ENCODE measurements around the gene AP5Z1. TPM values are rescaled to one million over a fixed set of nuclear protein-coding genes. Genes with fewer than 3 reads are reported as not detected.

The AP5Z1 gene
- total RNA-seq, 1 donor, result 40.2 TPM

DNA sequence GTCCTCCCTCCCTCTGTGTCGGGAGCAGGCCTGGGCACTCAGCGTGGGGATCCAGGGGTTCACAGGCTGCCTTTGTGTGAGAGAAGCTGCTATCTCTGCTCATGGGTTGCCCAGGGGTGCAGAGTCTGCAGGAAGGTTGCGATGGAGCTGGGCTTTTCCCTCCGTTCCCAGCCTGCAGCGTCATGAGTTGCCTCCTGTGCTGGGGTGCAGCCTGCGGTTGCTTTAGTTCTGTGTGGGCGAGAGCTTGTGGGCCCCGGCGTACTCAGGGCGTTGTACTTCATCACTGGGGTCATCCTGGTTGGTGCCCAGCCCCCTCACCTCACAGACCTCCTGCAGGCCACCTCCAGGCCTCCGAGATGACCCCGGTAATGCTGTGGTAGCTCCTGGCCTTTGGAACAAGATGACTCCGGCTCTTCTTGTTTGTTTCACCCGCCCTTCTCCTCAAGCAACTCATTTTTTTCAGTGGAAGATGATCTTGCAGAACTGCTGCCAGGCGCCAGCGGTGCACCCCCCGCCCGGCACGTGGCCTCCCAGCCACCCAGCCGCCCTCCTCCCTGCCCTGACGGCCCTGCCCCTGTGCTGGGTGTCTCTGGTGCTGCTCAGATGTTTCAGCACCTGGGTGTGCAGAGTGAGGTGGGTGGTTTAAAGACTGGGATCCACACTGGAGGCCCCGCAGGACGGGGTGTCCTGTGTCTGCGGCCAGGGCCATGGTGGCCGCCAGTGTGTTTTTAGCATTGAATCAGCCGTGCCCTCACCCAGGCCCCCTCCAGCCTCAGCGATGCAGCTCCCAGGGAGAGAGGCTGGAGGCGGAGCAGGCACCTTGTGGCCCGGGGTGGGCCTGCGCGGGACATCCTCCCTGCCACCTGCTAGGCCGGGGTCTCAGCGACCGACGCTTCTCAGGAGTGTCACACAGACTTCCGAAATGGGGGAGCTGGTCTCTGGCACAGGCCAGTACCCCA lies 7.2 kb downstream of the AP5Z1 start:
- no peak for DNase-seq (ENCODE audit: low read depth)
- H3K4me3 ChIP-seq (ENCODE audit: low read depth, low read length), result no peak overlapping the region
- TF ChIP-seq, protein P1, sequence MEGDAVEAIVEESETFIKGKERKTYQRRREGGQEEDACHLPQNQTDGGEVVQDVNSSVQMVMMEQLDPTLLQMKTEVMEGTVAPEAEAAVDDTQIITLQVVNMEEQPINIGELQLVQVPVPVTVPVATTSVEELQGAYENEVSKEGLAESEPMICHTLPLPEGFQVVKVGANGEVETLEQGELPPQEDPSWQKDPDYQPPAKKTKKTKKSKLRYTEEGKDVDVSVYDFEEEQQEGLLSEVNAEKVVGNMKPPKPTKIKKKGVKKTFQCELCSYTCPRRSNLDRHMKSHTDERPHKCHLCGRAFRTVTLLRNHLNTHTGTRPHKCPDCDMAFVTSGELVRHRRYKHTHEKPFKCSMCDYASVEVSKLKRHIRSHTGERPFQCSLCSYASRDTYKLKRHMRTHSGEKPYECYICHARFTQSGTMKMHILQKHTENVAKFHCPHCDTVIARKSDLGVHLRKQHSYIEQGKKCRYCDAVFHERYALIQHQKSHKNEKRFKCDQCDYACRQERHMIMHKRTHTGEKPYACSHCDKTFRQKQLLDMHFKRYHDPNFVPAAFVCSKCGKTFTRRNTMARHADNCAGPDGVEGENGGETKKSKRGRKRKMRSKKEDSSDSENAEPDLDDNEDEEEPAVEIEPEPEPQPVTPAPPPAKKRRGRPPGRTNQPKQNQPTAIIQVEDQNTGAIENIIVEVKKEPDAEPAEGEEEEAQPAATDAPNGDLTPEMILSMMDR (IDR thresholded peaks at IDR 0.05; ENCODE audit: insufficient read depth, low read depth, low read length), result no peak

DNA sequence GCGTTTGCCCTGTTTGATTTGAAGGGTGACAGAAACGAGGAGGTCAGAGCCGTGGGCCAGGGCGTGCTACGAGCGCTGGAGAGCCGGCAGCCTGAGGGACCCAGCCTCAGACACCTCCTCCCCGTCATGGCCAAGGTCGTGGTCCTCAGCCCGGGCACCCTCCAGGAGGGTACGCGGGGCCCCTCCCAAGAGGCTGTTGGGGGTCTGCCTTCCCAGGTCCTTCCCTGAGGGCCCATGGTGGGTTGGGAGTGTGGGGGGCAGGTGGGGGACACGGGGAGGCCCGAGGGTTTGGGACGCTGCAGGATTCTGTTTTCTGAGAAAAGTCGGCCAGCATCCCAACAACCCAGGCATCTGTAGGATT lies 7.8 kb downstream of the AP5Z1 start:
- TF ChIP-seq, protein P1 (IDR thresholded peaks at IDR 0.05; ENCODE audit: insufficient read depth, low read depth, low read length), result no peak
- no peak overlapping the region for H3K4me3 ChIP-seq (ENCODE audit: low read depth, low read length)
- DNase-seq (ENCODE audit: low read depth), result no peak

DNA sequence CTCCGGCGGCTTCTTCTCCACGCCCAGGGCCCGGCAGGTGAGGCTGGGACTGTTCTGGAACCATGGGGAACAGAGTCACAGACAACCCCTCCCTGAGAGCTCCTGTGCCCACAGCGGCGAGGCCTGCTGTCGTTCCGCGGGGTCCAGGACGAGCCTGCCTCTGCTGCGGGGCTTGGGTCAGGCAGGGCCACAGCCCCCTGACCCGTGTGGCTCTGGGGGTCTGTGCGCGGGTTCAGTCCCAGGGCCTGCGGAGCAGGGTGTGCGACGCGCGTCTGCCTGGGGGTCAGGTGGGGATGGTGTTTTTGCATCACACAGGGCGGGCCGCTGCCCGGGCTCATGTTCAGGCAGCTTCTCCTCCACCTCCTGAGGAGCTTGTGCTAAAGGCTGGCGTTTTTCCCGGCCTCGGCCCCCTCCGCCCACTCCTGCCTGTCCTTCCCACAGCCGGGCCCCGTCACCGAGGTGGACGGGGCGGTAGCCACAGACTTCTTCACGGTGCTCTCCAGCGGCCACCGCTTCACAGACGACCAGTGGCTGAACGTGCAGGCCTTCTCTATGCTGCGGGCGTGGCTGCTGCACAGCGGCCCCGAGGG lies 8.4 kb downstream of the AP5Z1 start:
- no peak overlapping the region for H3K4me3 ChIP-seq (ENCODE audit: low read depth, low read length)
- DNase-seq (ENCODE audit: low read depth), result no peak
- TF ChIP-seq, protein P1 (IDR thresholded peaks at IDR 0.05; ENCODE audit: insufficient read depth, low read depth, low read length), result no peak

DNA sequence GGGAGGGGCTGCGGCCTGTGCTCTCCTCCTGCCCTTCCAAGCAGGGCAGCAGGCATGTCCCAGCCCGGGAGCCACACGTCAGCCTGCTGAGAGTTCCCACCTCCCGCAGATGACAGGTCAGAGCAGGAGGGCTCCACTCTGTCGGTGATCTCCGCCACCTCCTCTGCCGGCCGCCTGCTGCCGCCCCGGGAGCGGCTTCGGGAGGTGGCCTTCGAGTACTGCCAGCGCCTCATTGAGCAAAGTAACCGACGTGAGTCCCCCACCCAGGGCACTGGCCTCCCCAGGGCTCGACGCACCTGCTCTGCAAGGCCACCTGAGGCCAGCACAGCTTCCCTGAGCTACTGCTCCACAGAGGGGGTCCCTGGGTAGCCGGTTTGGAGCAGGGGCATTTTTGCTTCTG lies 9.4 kb downstream of the AP5Z1 start:
- TF ChIP-seq, protein P1 (IDR thresholded peaks at IDR 0.05; ENCODE audit: insufficient read depth, low read depth, low read length), result no peak
- H3K4me3 ChIP-seq (ENCODE audit: low read depth, low read length), result no peak overlapping the region
- no peak for DNase-seq (ENCODE audit: low read depth)

DNA sequence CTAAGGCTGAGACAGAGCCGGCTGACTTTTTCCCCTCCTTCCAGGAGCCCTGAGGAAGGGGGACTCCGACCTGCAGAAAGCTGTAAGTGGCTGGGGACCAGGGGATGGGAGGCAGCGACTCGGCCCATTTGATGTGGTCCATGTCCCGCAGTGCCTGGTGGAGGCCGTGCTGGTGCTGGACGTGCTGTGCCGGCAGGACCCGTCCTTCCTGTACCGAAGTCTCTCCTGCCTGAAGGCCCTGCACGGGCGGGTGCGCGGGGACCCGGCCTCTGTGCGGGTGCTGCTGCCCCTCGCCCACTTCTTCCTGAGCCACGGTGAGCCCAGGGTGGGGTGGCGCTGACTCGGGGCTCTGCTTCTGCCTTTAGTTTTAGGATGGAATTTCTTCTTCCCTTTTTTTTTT lies 9.9 kb downstream of the AP5Z1 start:
- TF ChIP-seq, protein P1 (IDR thresholded peaks at IDR 0.05; ENCODE audit: insufficient read depth, low read depth, low read length), result no peak
- no peak for DNase-seq (ENCODE audit: low read depth)
- H3K4me3 ChIP-seq (ENCODE audit: low read depth, low read length), result no peak overlapping the region

DNA sequence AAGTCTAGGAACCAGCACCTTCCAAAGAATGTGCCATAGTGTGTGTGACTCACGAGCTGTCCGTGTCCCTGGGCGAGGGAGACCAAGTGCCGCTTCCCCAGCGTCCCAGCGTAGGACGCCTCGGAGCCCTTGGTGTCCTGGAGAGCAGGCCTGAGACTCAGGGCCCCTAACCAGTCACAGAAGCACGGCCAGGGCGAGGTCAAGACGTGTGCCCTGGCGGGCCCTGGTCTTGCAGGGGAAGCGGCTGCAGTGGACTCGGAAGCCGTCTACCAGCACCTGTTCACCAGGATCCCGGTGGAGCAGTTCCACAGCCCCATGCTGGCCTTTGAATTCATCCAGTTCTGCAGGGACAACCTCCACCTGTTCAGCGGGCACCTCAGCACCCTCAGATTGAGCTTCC lies 10.6 kb downstream of the AP5Z1 start:
- no peak for DNase-seq (ENCODE audit: low read depth)
- no peak overlapping the region for H3K4me3 ChIP-seq (ENCODE audit: low read depth, low read length)
- TF ChIP-seq, protein P1 (IDR thresholded peaks at IDR 0.05; ENCODE audit: insufficient read depth, low read depth, low read length), result no peak
